ENCODE results near the gene ANKRD36C. TPM values are rescaled to one million over a fixed set of nuclear protein-coding genes. Genes with fewer than 3 reads are reported as not detected.
A peak's percentile ranks its signal among the peaks of the same experiment; 100 is the strongest.
"Not testable (repeated sequence)": the region's sequence is repeated elsewhere in the genome, so short reads cannot be mapped to it uniquely, and the experiment has no call there.

The ANKRD36C gene
- total RNA-seq (ENCODE audit: low replicate concordance): 32.7 and 44.4 TPM in 2 replicates

DNA sequence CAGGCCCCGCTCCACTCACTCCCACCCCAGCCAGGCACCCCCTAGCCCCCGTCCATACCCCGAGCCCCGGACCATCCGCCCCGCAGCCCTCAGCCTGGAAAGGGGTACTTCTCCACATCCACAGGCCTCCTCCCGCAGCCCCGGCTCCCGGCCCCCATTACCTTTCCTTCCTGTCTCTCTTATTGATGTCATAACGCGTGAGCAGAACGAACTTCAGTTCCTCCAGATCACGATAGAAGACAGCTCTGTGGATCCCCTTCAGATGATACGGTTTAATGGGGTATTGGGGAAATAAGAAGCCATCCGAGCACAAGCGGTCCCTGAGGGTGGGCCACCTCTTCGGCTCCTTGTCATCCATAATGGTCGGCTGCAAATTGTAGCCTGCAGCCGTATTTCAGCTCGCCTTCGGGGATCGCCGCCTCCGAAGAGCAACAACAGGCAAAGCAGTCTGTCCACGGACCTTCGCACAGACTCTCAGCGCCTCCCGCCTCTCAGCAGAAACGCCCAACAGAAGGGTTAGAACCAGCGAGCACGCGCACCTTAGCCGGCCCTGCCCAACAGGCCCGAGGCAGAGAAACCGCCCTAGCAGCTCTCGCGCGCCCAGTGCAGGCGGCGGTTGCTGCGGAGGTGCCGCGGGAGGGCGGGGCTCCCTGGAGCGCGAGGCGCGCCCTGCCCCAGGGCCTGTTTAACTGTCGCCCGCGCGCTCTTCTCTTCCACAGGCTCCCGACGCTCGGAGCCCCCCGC lies at the start of gene ANKRD36C:
TSS of gene ANKRD36C (minus strand) at position 474 of the 744 bp plus-strand sequence. CDS start at position 358, 116 bp downstream.
- H3K27me3 Mint-ChIP-seq (ENCODE audit: insufficient read depth, low read depth); H3K36me3 ChIP-seq; H3K27me3 ChIP-seq; H3K4me1 ChIP-seq; H4K20me1 ChIP-seq (ENCODE audit: low read depth); H3F3A ChIP-seq (ENCODE audit: low read depth); H3K9me3 ChIP-seq (ENCODE audit: low read depth); H3K79me2 ChIP-seq (ENCODE audit: low read depth); H3K36me3 Mint-ChIP-seq; H3K9me3 Mint-ChIP-seq; H3K4me1 Mint-ChIP-seq: not testable (repeated sequence)
- H3K4me2 ChIP-seq: peak within 1 kb of the TSS; percentile 100
- peak within 1 kb of the TSS; percentile 29 for H3K27ac ChIP-seq
- Mint-ChIP-seq H3K4me3 (peak within 1 kb of the TSS; percentile 96), H3K27ac (peak within 1 kb of the TSS; percentile 50)
- peak; percentile 33 for DNase-seq (ENCODE audit: low spot score)
- peak within 1 kb of the TSS; percentile 47 for H3K9ac ChIP-seq
- H2AFZ ChIP-seq (replicated peaks): peak within 1 kb of the TSS; percentile 100
- H3K4me3 ChIP-seq: peak within 1 kb of the TSS; percentile 90

DNA sequence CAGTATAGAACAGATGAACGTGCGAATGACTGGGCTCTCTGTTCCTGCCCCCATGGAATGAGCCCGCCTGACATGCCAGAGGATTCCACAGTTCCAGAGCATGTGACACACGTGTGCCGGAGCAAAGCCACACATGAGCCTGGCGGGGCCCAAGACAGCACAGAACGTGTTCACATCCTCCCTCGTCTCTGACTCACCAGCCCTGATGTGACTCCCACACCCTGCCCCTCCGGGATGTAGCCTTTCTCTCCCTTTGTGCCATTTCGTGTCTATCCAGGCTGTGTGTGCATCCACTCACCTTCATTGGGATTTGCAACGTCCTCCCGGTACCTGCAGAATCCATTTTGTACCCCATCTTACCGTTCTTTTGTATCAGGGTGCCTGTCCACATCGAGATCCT lies 43.9 kb upstream of the ANKRD36C start:
- not testable (repeated sequence) for H3K79me2 ChIP-seq (ENCODE audit: low read depth); H3K4me1 Mint-ChIP-seq; H3F3A ChIP-seq (ENCODE audit: low read depth); H3K4me2 ChIP-seq; H3K4me1 ChIP-seq; H3K36me3 Mint-ChIP-seq; H2AFZ ChIP-seq (replicated peaks); H3K27ac Mint-ChIP-seq; H3K9me3 Mint-ChIP-seq; H3K9me3 ChIP-seq (ENCODE audit: low read depth); H3K27ac ChIP-seq; H3K9ac ChIP-seq; H3K27me3 Mint-ChIP-seq (ENCODE audit: insufficient read depth, low read depth); DNase-seq (ENCODE audit: low spot score); H3K4me3 Mint-ChIP-seq; H3K36me3 ChIP-seq; H4K20me1 ChIP-seq (ENCODE audit: low read depth); H3K27me3 ChIP-seq; H3K4me3 ChIP-seq

DNA sequence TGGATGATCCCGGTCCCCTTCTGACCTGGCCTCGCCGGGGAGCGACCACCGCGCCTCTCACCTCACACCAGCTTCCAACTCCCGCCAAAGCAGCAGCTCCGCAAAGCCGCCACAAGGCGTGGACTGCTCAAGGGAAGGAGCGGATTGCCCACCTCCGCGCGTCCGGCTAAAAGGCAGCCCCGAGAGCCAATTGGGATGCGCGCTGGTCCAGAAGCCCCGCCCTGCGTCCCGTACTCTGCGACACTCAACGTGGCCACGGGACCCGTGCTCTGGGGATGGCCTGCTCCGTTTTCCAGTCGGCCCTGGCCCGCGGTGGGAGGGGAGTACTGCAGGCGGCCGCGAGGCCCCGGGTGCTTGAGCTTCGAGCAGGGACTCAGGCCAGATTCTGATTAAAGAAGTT lies 43.2 kb upstream of the ANKRD36C start, which contains the start of gene GPAT2:
TSS of gene GPAT2 (minus strand) at position 125 of the 400 bp plus-strand sequence. CDS start 2,557 bp downstream, outside the sequence.
- not testable (repeated sequence) for H3K4me1 Mint-ChIP-seq; DNase-seq (ENCODE audit: low spot score); H3K4me3 ChIP-seq; H3K9ac ChIP-seq; H3K9me3 ChIP-seq (ENCODE audit: low read depth); H3K4me2 ChIP-seq; H3K36me3 ChIP-seq; H3K36me3 Mint-ChIP-seq; H2AFZ ChIP-seq (replicated peaks); H3K27me3 ChIP-seq; H3K9me3 Mint-ChIP-seq; H4K20me1 ChIP-seq (ENCODE audit: low read depth); H3K4me1 ChIP-seq; H3K27me3 Mint-ChIP-seq (ENCODE audit: insufficient read depth, low read depth); H3F3A ChIP-seq (ENCODE audit: low read depth); H3K27ac Mint-ChIP-seq; H3K79me2 ChIP-seq (ENCODE audit: low read depth); H3K27ac ChIP-seq; H3K4me3 Mint-ChIP-seq

DNA sequence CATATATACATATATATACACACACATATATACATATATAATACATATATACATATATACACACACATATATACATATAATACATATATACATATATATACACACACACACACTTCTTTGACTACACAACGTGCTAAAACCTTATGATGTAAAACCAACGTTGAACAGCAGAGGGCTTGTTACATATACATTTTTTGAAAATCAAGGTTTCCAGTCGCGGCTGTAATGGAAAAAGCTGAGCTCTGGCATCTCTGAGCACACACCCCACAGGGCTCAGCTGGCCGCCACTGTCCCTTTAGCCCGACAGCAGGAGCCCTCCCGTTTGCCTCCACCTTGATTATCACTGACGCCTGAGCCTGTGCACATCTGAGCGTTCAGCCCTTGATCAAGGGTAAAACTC lies 42.4 kb upstream of the ANKRD36C start:
- H3K9ac ChIP-seq; H2AFZ ChIP-seq (replicated peaks); H3K36me3 ChIP-seq; H3F3A ChIP-seq (ENCODE audit: low read depth); H3K4me1 ChIP-seq; H3K79me2 ChIP-seq (ENCODE audit: low read depth); H4K20me1 ChIP-seq (ENCODE audit: low read depth); H3K4me3 Mint-ChIP-seq; H3K27me3 ChIP-seq; DNase-seq (ENCODE audit: low spot score); H3K27ac ChIP-seq; H3K9me3 ChIP-seq (ENCODE audit: low read depth); H3K4me1 Mint-ChIP-seq; H3K27ac Mint-ChIP-seq; H3K36me3 Mint-ChIP-seq; H3K9me3 Mint-ChIP-seq; H3K4me3 ChIP-seq; H3K27me3 Mint-ChIP-seq (ENCODE audit: insufficient read depth, low read depth); H3K4me2 ChIP-seq: not testable (repeated sequence)

DNA sequence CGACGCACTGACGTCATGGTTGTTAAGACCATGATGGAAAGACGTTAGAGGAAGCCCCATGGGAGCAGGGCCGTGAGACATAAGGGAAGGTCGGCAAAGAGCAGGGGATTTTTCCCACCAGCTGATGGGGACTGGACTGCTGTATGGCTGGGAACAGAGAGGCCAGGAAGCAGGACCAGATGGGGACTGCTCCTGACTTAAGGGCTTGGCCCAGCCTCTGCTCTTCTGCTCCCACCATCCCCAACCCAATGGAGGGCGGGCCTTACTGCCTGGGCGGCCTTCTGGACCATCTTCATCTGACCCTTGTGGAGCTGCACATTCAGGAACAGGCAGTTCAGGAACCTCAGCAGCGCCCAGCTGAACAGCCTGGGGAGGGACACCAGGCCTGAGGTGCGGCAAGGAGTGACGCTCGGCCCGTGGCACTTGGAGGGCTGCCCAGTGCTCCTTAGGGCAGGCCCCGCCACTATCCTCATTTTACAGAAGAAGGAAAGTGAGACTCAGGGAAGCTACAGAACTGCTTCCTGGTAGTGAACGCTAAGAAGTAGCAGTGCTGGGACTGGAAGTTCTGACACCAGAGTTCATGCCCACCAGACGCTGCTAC lies 36.2 kb upstream of the ANKRD36C start:
- not testable (repeated sequence) for H4K20me1 ChIP-seq (ENCODE audit: low read depth); H3K9ac ChIP-seq; H3K36me3 Mint-ChIP-seq; H3K4me3 ChIP-seq; H3K4me1 Mint-ChIP-seq; H3K36me3 ChIP-seq; H3K9me3 ChIP-seq (ENCODE audit: low read depth); H3K27me3 ChIP-seq; H3K79me2 ChIP-seq (ENCODE audit: low read depth); H3K4me3 Mint-ChIP-seq; H3K27me3 Mint-ChIP-seq (ENCODE audit: insufficient read depth, low read depth); DNase-seq (ENCODE audit: low spot score); H3F3A ChIP-seq (ENCODE audit: low read depth); H3K4me1 ChIP-seq; H3K9me3 Mint-ChIP-seq; H3K27ac Mint-ChIP-seq; H2AFZ ChIP-seq (replicated peaks); H3K4me2 ChIP-seq; H3K27ac ChIP-seq

DNA sequence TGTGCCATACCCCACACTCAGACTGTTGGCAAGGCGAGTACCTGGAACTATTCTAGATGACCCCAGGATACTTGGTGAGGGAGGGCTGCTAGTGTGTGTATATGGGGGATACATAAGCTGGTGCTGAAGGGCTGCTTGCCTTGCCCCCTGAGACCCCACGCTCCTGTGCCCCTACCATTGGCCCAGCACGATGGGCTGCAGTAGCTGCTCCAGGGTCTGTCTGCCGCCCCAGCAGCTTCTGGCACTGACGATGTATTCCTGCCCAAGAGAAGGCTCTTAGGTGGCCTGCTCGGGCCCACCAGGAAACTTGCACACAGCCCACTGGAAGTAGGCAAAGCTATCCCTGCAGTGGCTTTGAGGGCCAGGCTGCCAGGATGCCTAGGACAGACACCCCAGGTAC lies 34.1 kb upstream of the ANKRD36C start:
- H3K27me3 Mint-ChIP-seq (ENCODE audit: insufficient read depth, low read depth); H3K27ac ChIP-seq; H3K27me3 ChIP-seq; H3K9me3 Mint-ChIP-seq; H3K9ac ChIP-seq; H4K20me1 ChIP-seq (ENCODE audit: low read depth); H3K9me3 ChIP-seq (ENCODE audit: low read depth); H3K4me2 ChIP-seq; H3K4me3 ChIP-seq; H3K27ac Mint-ChIP-seq; H3K79me2 ChIP-seq (ENCODE audit: low read depth); DNase-seq (ENCODE audit: low spot score); H3K36me3 ChIP-seq; H3K4me1 ChIP-seq; H3K4me3 Mint-ChIP-seq; H2AFZ ChIP-seq (replicated peaks); H3K4me1 Mint-ChIP-seq; H3K36me3 Mint-ChIP-seq; H3F3A ChIP-seq (ENCODE audit: low read depth): not testable (repeated sequence)
